AG04449 (cell line): ENCODE results near the gene USP47.
"Not testable (repeated sequence)": the region's sequence is repeated elsewhere in the genome, so short reads cannot be mapped to it uniquely, and the experiment has no call there.

Experiments
- CTCF ChIA-PET: fragments of 350-600 bp; formaldehyde crosslinking; extraction: SDS; loops from one replicate; lab custom pipeline; 2021; ENCODE audit warnings: antibody characterized with exemption; lab: Yijun Ruan, JAX
- POLR2A ChIA-PET: fragments of 400-600, 350-600 bp; formaldehyde crosslinking; extraction: SDS; loops from one replicate; lab custom pipeline; 2020; ENCODE audit warnings: antibody characterized with exemption, inconsistent platforms; lab: Yijun Ruan, JAX
- DNase-seq: peaks from one replicate; pipeline ENCODE4 v3.0.0-alpha.2; 2010; ENCODE audit warnings: low read depth, low spot score
- H3K4me3 ChIP-seq: 2 replicates; pipeline ENCODE4 v1.5.1; 2011; ENCODE audit warnings: low read depth, mild to moderate bottlenecking, control low read depth, low read length
- CTCF ChIP-seq: IDR thresholded peaks from one replicate; pipeline ENCODE4 v1.5.1; 2011; ENCODE audit warnings: mild to moderate bottlenecking, moderate library complexity, low read length, control low read depth, inconsistent platforms; ENCODE audit not compliant: insufficient read depth; ENCODE audit errors: missing control alignments

Gene USP47

DNA sequence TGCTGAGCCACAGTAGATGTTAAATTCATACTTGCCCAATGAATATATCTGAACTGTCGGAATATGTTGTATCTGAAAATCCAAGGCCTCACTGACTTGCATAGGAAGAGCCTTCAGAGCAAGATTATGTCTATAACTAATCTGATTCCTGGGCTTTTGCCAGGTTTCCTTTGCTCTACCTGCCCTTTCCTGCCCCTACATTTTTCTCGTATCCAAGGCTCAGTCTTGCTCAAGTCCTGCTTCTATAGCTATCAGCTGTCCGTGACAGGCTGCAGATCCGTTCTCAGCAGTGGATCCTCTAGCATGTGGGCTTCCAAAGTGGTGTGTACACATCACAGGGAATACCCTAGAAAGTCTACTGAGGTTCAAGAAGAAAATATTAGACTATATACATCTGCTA lies 18.8 kb upstream of the USP47 start:
- H3K4me3 ChIP-seq, result no peak overlapping the region
- ChIA-PET POLR2A (no interaction called here), CTCF (no interaction called here)
- no peak for TF ChIP-seq CTCF
- DNase-seq, result no peak

DNA sequence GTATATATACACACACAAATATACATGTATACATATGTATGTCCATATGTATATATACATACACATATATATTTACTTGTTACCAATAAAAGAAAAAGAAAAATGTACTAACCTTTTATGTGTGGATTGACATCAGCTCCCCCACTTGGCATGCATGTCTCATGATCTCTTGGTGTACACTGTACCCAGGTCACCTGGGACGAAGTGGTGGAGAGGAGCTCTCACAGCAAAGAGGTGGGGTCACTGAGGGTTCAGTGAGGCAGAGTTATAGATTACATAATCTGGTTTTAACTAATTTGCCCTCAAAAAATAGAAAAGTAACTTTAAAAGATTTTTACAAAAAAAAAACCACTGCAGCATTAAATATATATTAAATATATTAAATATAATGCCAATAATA lies 15.5 kb upstream of the USP47 start:
- ChIA-PET POLR2A (no interaction called here), CTCF (interaction anchor here (0.9 to 2.3 kb wide), 2 partner anchors 27 to 39 kb away, joined by 3 to 13 read pairs; no protein-coding TSS in a partner anchor)
- TF ChIP-seq CTCF, result no peak
- H3K4me3 ChIP-seq, result no peak overlapping the region
- no peak for DNase-seq

- TF ChIP-seq CTCF, result no peak
- H3K4me3 ChIP-seq, result no peak overlapping the region
- DNase-seq, result no peak
- ChIA-PET CTCF (interaction anchor here (0.6 to 2.3 kb wide), 2 partner anchors 11 to 28 kb away, joined by 3 to 13 read pairs; no protein-coding TSS in a partner anchor), POLR2A (no interaction called here)
These were observed 14.5 kb upstream of the USP47 start for GRCh38 chr11:11827272-11827671.

- CTCF ChIA-PET, POLR2A ChIA-PET, DNase-seq: not testable (repeated sequence)
These were observed 10.4 kb upstream of the USP47 start for GRCh38 chr11:11831406-11831805.

DNA sequence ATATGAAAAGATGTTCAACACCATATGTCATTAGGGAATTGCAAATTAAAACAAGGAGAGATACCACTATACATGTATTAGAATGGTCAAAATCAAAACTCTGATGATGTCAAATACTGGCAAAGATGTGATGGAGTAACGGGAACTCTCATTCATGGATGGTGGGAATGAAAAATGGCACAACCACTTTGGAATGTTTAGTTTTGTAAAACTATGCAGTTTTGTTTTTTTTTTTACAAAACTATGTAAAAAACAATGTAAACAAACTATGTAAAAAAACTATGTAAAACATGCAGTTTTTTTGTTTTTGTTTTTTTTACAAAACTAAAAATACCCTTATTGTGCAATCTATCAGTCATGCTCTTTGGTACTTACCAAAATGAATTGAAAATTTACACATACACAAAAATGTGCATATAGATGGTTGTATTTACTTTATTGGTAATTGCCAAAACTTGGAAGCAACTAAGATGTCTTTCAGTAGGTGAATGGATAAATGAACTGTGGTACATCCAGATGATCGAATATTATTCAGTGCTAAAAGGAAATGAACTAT lies 5.0 kb upstream of the USP47 start:
- CTCF ChIA-PET, result no interaction called here

More at GRCh38 chr11:11831406-11831805, 10.4 kb upstream of the USP47 start:
- not testable (repeated sequence) for H3K4me3 ChIP-seq

DNA sequence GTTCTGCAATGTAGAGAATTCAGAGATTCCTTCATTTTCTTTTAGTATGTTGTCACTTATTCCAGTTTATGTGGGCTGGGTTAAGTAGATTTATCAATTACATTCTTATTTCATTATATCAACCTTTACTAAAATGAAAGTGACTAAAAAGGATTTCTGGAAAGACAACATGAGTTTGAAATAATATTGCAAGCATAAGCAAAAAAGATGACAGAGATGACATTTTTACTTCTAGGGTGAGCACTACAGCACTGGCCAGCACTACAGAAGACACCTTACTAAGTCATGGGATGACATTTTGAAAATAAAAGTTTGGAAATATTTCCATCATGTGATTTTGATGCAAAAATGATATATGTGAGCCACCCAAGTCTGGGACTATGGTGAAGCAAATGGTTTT lies 2.1 kb upstream of the USP47 start:
- ChIA-PET POLR2A (no interaction called here), CTCF (interaction anchor here (1.5 kb wide), 1 partner anchor 41 kb away, joined by 6 read pairs; no protein-coding TSS in a partner anchor)
- no peak for TF ChIP-seq CTCF
- DNase-seq, result no peak
- no peak overlapping the region for H3K4me3 ChIP-seq

More for the DNA sequence above, 5.0 kb upstream of the USP47 start:
- DNase-seq, result no peak
- POLR2A ChIA-PET, result no interaction called here
- no peak for TF ChIP-seq CTCF
- H3K4me3 ChIP-seq, result no peak overlapping the region

- TF ChIP-seq CTCF, result no peak
- CTCF ChIA-PET, result interaction anchor here (0.6 to 1.5 kb wide), 9 partner anchors 8 to 203 kb away, joined by 3 to 6 read pairs (median 3); no protein-coding TSS in a partner anchor
- no peak for DNase-seq
- POLR2A ChIA-PET, result interaction anchor here (0.7 to 3.7 kb wide), 5 partner anchors 19 to 1032 kb away, joined by 3 to 18 read pairs (median 4); partner anchors contain the start of gene EIF4G2
- H3K4me3 ChIP-seq, result peak overlapping the region; percentile 79
These were observed 553 bp upstream of the USP47 start for GRCh38 chr11:11841116-11841722.
